Measurements from ENCODE around the gene TBC1D7.

GRCh38 chr6:13358511-13358910 lies 30.2 kb upstream of the TBC1D7 start:
- TF ChIP-seq CTCF (IDR thresholded peaks at IDR 0.05; ENCODE audit: poor library complexity, severe bottlenecking) (no peak), POLR2AphosphoS5 (IDR thresholded peaks at IDR 0.05) (no peak), MXI1 (conservative IDR thresholded peaks at IDR 0.05; ENCODE audit: poor library complexity, severe bottlenecking) (no peak), SMC3 (conservative IDR thresholded peaks at IDR 0.05; ENCODE audit: poor library complexity) (no peak), TAF1 (IDR thresholded peaks at IDR 0.05; ENCODE audit: low read depth) (no peak), EP300 (conservative IDR thresholded peaks at IDR 0.05; ENCODE audit: poor library complexity, severe bottlenecking) (no peak)
